Measurements from ENCODE around the gene ATG14.
"Not testable (repeated sequence)": the region's sequence is repeated elsewhere in the genome, so short reads cannot be mapped to it uniquely, and the experiment has no call there.

ATG14 gene

DNA sequence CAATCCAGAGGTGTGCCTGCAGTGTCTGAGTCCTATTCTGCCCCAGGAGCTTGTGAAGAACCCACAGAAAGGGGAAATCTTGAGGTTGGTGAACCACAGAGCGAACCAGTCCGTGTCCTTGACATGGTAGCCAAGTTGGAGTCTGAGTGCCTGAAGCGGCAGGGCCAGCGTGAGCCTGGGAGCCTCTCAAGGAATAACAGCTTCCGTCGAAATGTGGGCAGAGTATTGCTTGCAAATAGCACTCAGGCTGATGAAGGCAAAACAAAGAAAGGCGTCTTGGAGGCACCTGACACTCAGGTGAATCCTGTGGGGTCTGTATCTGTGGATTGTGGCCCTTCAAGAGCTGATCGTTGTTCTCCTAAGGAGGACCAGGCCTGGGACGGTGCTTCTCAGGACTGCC lies 60.5 kb downstream of the ATG14 start:
- H3K27ac ChIP-seq = no peak overlapping the region
- TF ChIP-seq, protein P1, sequence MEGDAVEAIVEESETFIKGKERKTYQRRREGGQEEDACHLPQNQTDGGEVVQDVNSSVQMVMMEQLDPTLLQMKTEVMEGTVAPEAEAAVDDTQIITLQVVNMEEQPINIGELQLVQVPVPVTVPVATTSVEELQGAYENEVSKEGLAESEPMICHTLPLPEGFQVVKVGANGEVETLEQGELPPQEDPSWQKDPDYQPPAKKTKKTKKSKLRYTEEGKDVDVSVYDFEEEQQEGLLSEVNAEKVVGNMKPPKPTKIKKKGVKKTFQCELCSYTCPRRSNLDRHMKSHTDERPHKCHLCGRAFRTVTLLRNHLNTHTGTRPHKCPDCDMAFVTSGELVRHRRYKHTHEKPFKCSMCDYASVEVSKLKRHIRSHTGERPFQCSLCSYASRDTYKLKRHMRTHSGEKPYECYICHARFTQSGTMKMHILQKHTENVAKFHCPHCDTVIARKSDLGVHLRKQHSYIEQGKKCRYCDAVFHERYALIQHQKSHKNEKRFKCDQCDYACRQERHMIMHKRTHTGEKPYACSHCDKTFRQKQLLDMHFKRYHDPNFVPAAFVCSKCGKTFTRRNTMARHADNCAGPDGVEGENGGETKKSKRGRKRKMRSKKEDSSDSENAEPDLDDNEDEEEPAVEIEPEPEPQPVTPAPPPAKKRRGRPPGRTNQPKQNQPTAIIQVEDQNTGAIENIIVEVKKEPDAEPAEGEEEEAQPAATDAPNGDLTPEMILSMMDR (conservative IDR thresholded peaks at IDR 0.05) = no peak
- TF ChIP-seq ZFX (IDR thresholded peaks at IDR 0.05) = no peak

DNA sequence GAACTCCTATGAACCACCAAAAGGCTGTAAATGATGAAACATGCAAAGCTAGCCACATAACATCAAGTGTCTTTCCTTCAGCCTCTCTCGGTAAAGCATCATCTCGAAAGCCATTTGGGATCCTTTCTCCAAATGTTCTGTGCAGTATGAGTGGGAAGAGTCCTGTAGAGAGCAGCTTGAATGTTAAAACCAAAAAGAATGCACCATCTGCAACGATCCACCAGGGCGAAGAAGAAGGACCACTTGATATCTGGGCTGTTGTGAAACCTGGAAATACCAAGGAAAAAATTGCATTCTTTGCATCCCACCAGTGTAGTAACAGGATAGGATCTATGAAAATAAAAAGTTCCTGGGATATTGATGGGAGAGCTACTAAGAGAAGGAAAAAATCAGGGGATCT lies 61.2 kb downstream of the ATG14 start:
- H3K27ac ChIP-seq = no peak overlapping the region
- no peak for TF ChIP-seq ZFX (IDR thresholded peaks at IDR 0.05)
- TF ChIP-seq, protein P1 (conservative IDR thresholded peaks at IDR 0.05) = no peak

DNA sequence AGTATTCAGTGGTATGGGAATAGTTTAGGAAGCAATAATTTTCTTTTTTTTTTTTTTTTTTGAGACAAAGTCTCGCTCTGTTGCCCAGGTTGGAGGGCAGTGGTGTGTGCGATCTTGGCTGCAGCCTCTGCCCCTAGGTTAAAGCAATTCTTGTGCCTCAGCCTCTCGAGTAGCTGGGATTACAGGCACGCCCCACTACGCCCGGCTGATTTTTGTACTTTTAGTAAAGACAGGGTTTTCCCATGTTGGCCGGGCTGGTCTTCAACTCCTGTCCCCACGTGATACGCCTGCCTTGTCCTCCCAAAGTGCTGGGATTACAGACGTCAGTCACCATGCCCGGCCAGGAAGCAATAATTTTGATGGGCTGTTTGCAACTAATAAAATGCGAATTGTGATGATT lies 62.1 kb downstream of the ATG14 start:
- no peak overlapping the region for H3K27ac ChIP-seq
- TF ChIP-seq, protein P1 (conservative IDR thresholded peaks at IDR 0.05) = no peak
- no peak for TF ChIP-seq ZFX (IDR thresholded peaks at IDR 0.05)

DNA sequence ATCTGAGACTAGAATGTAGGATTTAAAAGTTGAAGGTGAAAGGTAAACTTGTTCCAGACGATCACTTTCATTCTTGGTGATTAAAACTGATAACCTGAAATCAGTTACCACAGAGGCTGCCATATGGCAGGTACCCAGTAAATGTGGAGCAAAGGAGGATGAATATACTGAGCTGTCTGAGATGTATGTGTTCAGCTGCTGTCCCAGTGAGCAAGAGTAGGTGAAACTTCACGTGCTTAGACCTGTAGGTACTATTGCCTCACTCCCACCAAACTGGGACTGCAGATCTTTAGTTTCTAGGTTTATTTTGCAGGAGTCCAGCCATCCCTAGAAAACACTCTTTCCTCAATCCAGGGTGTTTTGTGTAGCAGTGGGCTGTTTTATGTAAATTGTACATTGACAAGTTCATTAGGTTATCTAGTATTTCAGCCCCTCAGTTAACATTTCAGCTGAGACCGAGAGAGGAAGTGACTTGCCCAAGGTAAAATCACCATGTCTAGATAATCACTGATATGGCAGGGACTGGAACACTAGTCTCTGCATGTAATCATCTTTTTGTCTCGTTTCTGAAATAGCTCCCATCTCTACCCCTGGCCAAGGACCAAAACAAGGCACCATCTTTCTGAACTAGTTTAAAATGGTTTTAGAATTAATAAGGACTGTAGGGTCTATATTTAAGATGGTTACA lies 62.7 kb downstream of the ATG14 start:
- no peak for TF ChIP-seq ZFX (IDR thresholded peaks at IDR 0.05)
- TF ChIP-seq, protein P1 (conservative IDR thresholded peaks at IDR 0.05) = no peak
- H3K27ac ChIP-seq = no peak overlapping the region

DNA sequence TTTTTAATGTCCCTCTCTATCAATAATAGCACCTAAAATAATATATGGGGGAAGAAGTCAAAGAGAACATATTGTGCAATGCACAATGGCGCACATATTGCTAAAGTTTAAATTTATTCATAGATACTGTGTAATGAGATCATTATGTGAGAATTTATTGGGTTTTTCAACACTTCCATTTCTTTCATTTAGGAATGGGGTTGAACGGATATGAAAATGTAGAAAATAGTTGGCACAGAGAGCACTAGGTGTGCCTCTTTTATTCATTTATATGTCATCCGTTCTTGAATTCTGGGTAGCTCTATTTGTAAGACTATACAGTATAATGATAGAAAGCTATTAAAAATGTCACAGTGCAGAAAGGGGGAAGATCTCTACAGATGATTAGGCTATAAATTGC lies 63.9 kb downstream of the ATG14 start:
- TF ChIP-seq, protein P1 (conservative IDR thresholded peaks at IDR 0.05) = no peak
- TF ChIP-seq ZFX (IDR thresholded peaks at IDR 0.05) = no peak
- H3K27ac ChIP-seq = no peak overlapping the region

DNA sequence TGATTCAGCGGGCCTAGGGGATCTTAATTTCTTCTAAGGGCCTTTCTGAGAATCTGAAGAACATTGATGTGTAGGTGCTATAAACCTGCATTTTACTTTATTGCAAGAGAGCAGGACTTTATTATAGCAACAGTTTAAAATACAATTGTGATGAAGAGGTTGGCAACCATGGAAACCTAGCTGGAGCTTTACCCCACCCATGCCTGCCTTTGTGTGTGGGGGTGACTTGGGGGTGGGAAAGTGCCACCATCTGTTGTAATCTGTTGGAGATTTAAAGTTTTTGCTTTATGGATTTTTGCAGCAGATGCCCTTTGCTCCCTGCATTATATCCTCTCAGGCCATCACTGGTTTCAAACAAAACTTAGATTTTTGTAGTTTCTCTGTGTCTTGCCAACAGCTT lies 64.6 kb downstream of the ATG14 start:
- TF ChIP-seq ZFX (IDR thresholded peaks at IDR 0.05) = no peak
- TF ChIP-seq, protein P1 (conservative IDR thresholded peaks at IDR 0.05) = no peak
- H3K27ac ChIP-seq = no peak overlapping the region

DNA sequence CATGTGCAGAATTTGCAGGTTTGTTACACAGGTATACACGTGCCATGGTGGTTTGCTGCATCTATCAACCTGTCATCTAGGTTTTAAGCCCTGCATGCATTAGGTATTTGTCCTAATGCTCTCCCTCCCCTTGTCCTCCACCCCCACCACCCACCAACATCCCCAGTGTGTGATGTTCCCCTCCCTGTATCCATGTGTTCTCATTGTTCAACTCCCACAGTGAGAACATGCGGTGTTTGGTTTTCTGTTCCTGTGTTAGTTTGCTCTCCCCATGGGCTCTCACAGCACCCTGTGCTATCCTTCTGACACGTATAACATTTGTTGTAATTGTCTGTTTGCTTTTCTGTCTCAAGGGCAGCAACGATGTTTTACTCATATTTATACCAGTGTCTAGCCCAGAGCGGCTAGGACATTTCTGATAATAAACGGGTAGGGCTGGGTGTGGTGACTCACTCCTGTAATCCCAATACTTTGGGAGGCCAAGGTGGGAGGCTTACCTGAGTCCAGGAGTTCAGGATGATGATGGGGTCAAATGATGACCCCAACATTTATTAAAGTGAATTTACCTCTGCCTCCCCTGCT lies 67.0 kb downstream of the ATG14 start:
- H3K27ac ChIP-seq = not testable (repeated sequence)

DNA sequence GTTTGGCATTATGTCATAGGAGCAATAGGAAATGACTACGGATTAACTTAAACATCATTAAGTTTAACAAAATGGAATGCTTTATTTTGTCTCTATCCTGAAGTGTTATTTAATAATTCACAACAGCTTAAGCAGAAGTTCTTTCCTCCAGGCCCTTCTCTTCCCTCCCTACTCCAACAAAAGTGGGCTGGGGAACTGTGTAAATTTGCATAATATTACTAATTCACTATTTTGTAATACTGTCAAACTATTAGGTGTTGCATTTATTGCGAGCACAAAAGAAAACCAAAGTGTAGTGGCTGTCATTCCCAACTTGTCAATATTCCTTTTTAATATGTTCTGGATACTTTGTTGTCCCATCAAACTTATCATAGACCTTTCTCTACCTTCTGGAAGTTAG lies 69.8 kb downstream of the ATG14 start:
- no peak overlapping the region for H3K27ac ChIP-seq
- TF ChIP-seq ZFX (IDR thresholded peaks at IDR 0.05) = no peak
- TF ChIP-seq, protein P1 (conservative IDR thresholded peaks at IDR 0.05) = no peak
